ENCODE measurements around the gene SLC35E3. TPM values are rescaled to one million over a fixed set of nuclear protein-coding genes. Genes with fewer than 3 reads are reported as not detected.

SLC35E3 gene
- total RNA-seq, 1 experiment from 2014 or later = 25.0 TPM

GRCh38 chr12:68803948-68804656 lies 58.1 kb downstream of the SLC35E3 start:
- Histone ChIP-seq H3K4me3 (ENCODE audit: low read depth, low read length) (no peak overlapping the region), H3K27me3 (replicated peaks; ENCODE audit: control insufficient read depth, insufficient read depth, low read length) (no peaks in the 10 kb centered on the region), H3K36me3 (ENCODE audit: control insufficient read depth, insufficient read depth, low read length) (no peaks in the 10 kb centered on the region), H3K4me1 (peaks cover 29% of the 10 kb centered on the region), H3K9me3 (no peaks in the 10 kb centered on the region)
- no TSS peak for BruUV-seq (replicated peaks)
- Mint-ChIP-seq H3K36me3 (ENCODE audit: insufficient read depth, unreplicated experiment) (peaks cover 24% of the 10 kb centered on the region), H3K4me3 (ENCODE audit: unreplicated experiment) (no peak overlapping the region), H3K9me3 (ENCODE audit: unreplicated experiment) (no peaks in the 10 kb centered on the region), H3K27me3 (ENCODE audit: insufficient read depth, unreplicated experiment) (no peaks in the 10 kb centered on the region), H3K4me1 (ENCODE audit: low read depth, unreplicated experiment) (peaks cover 23% of the 10 kb centered on the region), H3K27ac (ENCODE audit: unreplicated experiment) (peak overlapping the region; percentile 25)
- DNase-seq = peak in 1 of 2 experiments; percentile 24
- POLR2A ChIA-PET = no interaction called here
- TF ChIP-seq CTCF (IDR thresholded peaks at IDR 0.05; ENCODE audit: insufficient read depth in 1 of 2, low read depth in 1 of 2, low read length in 1 of 2, severe bottlenecking in 1 of 2, unreplicated experiment in 1 of 2) = no peak
- intact Hi-C loops (cut with micrococcal nuclease; ENCODE audit: unreplicated experiment) = loop anchor here (1.0 kb wide), 1 partner anchor 15 kb away; no protein-coding TSS in a partner anchor
- CTCF ChIA-PET = no interaction called here

GRCh38 chr12:68804657-68805591 lies 58.9 kb downstream of the SLC35E3 start:
- H3K9me3 ChIP-seq = no peaks in the 10 kb centered on the region
- Mint-ChIP-seq H3K27me3 (ENCODE audit: insufficient read depth, unreplicated experiment) (no peaks in the 10 kb centered on the region), H3K4me1 (ENCODE audit: low read depth, unreplicated experiment) (peaks cover 22% of the 10 kb centered on the region), H3K4me3 (ENCODE audit: unreplicated experiment) (no peak overlapping the region), H3K9me3 (ENCODE audit: unreplicated experiment) (no peaks in the 10 kb centered on the region), H3K36me3 (ENCODE audit: insufficient read depth, unreplicated experiment) (peaks cover 30% of the 10 kb centered on the region), H3K27ac (ENCODE audit: unreplicated experiment) (peak overlapping the region; percentile 25)
- TF ChIP-seq CTCF (IDR thresholded peaks at IDR 0.05; ENCODE audit: insufficient read depth in 1 of 2, low read depth in 1 of 2, low read length in 1 of 2, severe bottlenecking in 1 of 2, unreplicated experiment in 1 of 2) = no peak
- no peak overlapping the region for H3K4me3 ChIP-seq (ENCODE audit: low read depth, low read length)
- peaks cover 25% of the 10 kb centered on the region for H3K4me1 ChIP-seq
- ChIA-PET CTCF (no interaction called here), POLR2A (no interaction called here)
- intact Hi-C loops (cut with micrococcal nuclease; ENCODE audit: unreplicated experiment) = loop anchor here (1.0 kb wide), 1 partner anchor 16 kb away; no protein-coding TSS in a partner anchor
- BruUV-seq (replicated peaks) = no TSS peak
- no peaks in the 10 kb centered on the region for H3K36me3 ChIP-seq (ENCODE audit: control insufficient read depth, insufficient read depth, low read length)
- H3K27me3 ChIP-seq (replicated peaks; ENCODE audit: control insufficient read depth, insufficient read depth, low read length) = no peaks in the 10 kb centered on the region
- DNase-seq = peak; percentile 22 to 46

DNA sequence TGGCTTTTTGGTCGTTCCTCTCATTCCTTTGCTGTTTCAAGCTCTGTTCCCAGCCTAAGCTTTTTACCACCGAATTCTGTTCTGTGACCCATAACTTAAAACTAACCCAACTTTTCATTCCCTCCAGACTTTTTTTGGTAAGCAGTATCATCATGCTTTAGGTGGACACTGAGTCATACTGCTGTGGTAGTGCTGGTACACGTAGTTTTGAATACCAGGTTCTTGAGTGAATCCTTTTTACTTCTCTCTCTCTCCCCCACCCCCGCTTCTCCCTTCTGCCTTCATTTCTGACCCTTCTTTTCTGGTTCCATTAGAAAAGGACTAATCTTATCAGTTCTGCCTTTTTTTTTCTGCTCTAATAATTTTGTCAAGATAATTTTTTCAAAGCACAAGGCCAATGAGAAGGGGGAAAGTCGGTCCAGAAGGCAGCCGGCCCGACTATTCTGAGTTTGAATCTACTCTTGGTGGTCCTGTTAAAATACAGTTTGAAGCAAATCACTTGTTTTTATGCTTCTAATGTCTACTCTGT lies 59.7 kb downstream of the SLC35E3 start:
- Histone ChIP-seq H3K27me3 (replicated peaks; ENCODE audit: control insufficient read depth, insufficient read depth, low read length) (no peaks in the 10 kb centered on the region), H3K4me3 (ENCODE audit: low read depth, low read length) (no peak overlapping the region), H3K4me1 (peaks cover 17% of the 10 kb centered on the region), H3K36me3 (ENCODE audit: control insufficient read depth, insufficient read depth, low read length) (no peaks in the 10 kb centered on the region), H3K9me3 (no peaks in the 10 kb centered on the region)
- H3K27me3 Mint-ChIP-seq (ENCODE audit: insufficient read depth, unreplicated experiment) = no peaks in the 10 kb centered on the region
- peak overlapping the region; percentile 25 for H3K27ac Mint-ChIP-seq (ENCODE audit: unreplicated experiment)
- no peaks in the 10 kb centered on the region for H3K9me3 Mint-ChIP-seq (ENCODE audit: unreplicated experiment)
- peaks cover 22% of the 10 kb centered on the region for H3K4me1 Mint-ChIP-seq (ENCODE audit: low read depth, unreplicated experiment)
- H3K4me3 Mint-ChIP-seq (ENCODE audit: unreplicated experiment) = no peak overlapping the region
- intact Hi-C loops (cut with micrococcal nuclease; ENCODE audit: unreplicated experiment) = no loop called here
- ChIA-PET CTCF (no interaction called here), POLR2A (no interaction called here)
- H3K36me3 Mint-ChIP-seq (ENCODE audit: insufficient read depth, unreplicated experiment) = peaks cover 31% of the 10 kb centered on the region
- no TSS peak for BruUV-seq (replicated peaks)
- no peak for TF ChIP-seq CTCF (IDR thresholded peaks at IDR 0.05; ENCODE audit: insufficient read depth in 1 of 2, low read depth in 1 of 2, low read length in 1 of 2, severe bottlenecking in 1 of 2, unreplicated experiment in 1 of 2)
- DNase-seq = no peak

Measured in Caco-2 (cell line).